ENCODE results near the gene CTCF.

CTCF gene

DNA sequence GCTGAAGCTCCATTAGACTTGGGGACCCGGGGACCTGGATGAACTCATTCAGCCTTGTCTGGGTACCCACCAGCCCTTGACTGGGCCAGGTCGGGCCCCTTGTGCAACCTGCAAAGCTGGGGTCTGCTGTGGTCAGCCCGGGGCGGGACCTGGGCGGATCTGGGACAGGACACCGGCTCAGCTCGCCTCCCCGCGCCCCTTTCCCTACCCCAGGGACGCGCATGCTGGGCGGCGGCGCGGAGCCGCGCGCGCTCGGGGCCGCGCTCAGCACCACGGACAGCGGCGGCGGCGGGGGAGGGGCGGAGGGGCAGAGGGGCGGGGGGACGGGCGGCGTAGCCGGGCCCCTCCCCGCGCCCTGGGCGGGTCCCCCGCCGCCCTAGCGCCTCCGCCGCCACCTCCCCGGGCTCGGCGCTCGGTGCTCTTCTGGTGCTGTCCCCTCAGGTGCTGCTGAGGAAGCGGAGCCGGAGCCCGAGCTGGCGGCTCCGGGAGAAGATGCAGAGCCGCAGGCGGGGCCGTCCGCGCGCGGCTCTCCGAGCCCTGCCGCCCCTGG, 90.3 kb downstream of the CTCF start:
- DNase-seq (ENCODE audit: low spot score): no peak

DNA sequence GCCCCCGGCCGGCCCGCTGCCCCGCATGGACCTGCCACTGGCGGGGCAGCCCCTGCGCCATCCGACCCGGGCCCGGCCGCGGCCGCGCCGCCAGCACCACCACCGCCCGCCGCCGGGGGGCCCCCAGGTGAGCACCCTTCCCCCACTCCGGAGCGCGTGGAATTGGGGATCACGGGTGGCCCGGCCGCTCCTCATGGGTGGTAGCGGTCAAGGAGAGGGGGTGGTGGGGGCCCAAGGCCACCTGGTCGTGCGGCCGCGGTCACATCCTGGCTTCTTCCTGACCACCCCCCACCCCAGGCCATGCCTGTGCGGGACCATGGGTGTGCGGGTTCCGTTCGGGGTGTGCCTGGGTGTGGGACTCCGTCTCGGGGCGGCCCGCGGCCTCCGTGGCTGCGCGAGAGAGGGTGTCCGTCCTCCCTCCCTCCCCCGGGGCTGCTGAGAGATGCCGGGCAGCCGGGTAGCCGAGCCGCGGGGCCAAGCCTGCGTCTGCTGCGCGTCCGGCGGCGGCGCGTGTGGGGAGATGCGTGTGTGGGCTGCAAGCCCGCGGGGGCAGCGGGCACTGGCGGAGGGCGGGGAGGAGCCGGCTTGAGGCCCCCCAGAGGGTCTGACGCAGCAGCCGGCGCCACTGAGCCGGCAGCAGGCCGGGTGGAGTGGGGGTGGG, 90.9 kb downstream of the CTCF start:
- DNase-seq (ENCODE audit: low spot score): no peak

DNA sequence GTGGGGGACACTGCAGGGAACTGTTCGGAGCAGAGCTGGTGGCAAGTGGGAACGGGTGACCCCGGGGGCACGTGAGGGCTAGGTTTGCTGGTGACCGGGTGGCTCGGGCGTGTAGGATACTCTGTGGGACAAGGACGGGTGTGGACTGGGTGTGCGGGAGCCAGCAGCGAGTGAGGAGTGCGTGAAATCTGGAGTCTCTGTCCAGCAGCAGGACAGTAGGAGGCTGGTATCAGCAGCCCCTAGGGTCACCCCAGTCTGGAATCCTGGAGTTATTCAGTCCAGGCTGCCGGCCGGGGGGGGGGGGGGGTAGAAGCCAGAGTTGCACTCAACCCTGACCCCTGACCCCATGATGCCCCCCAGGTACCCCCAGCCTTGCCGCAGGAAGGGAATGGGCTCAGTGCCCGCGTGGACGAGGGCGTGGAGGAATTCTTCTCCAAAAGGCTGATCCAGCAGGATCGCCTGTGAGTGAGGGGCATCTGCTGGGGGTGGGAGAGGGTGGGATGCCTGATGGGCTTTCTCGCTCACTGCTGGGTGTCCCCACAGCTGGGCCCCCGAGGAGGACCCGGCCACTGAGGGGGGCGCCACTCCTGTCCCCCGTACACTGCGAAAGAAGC, 91.6 kb downstream of the CTCF start:
- DNase-seq (ENCODE audit: low spot score): no peak

DNA sequence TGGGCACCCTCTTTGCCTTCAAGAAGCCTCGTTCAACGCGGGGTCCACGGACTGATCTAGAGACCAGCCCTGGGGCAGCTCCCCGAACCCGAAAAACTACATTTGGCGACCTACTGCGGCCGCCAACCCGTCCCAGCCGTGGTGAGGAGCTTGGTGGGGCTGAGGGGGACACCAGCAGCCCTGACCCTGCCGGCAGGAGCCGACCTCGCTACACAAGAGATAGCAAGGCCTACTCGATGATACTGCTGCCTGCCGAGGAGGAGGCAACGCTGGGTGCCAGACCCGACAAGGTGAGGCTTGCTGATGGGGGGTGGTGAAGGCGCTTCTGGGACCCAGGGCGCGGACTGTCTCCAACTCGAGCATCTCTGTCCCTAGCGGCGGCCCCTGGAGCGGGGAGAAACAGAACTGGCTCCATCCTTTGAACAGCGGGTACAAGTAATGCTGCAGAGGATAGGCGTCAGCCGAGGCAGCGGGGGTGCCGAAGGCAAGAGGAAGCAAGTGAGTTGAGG, 92.1 kb downstream of the CTCF start:
- DNase-seq (ENCODE audit: low spot score): no peak

DNA sequence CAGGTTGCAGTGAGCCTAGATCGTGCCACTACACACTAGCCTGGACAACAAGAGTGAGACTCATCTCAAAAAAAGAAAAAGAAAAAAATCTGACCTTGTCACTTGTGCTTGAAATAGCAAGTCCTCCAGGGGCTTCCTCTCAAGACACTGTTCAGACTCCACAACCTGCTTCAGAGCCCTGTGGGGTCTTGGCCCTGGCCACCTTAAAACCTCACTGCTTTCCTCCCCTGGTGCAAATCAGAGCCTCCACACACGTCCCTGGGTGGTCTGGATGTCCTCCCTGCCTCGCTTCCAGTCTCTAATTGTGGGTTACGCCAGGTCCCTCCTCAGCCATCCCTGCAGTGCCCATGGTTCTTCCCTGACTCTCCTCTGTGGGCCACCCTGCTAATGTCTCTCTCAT, 93.0 kb downstream of the CTCF start:
- DNase-seq (ENCODE audit: low spot score): no peak

DNA sequence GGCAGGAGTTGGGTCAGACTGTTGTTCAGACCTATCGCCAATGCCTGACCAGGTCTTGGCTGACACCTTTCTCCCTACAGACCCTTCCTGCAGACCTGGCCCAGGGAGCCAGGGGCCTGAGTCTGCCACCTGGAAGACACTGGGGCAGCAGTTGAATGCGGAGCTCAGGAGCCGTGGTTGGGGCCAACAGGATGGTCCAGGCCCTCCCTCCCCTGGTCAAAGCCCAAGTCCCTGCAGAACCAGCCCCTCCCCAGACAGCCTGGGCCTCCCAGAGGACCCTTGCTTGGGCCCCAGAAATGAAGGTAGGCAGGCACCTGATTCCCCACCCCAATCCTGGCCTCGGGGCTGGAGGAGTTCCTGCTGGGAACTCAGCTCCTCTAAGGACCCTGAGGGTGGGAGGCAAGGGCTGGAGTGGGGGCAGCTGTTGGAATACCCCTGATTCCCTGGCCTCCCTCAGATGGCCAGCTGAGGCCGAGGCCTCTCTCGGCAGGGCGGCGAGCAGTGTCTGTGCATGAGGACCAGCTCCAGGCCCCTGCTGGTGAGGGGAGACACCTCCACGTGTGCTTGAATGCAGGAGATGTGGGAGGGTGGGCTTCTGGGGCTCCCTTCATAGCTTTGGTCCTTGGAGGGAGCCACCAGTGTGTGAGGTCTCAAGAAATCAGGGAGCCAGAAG, 94.2 kb downstream of the CTCF start:
- no peak for DNase-seq (ENCODE audit: low spot score)

DNA sequence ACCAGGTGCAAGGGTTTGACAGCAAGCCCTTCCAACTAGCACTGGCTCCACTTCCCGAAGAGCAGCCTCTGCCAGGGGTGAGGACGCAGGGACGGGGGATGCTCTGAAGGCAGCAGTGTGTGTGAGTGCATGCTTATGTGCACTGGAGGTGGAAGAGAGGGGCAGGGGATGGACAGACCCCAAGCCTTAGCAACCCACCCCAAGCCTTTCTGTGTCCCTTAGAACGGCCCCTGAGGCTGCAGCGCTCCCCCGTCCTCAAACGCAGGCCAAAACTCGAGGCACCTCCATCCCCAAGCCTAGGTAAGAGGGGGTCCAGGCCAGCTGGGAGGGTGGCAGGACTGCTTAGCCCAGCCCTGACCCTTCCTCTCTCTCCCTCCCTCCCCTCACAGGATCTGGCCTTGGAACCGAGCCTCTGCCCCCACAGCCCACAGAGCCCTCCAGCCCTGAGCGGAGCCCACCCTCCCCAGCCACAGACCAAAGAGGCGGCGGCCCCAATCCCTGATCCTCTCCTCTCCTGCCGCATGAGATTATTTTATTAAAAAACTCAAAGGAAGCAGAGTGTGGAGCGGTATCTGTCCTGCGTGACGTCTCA, 94.8 kb downstream of the CTCF start:
- DNase-seq (ENCODE audit: low spot score): no peak

DNA sequence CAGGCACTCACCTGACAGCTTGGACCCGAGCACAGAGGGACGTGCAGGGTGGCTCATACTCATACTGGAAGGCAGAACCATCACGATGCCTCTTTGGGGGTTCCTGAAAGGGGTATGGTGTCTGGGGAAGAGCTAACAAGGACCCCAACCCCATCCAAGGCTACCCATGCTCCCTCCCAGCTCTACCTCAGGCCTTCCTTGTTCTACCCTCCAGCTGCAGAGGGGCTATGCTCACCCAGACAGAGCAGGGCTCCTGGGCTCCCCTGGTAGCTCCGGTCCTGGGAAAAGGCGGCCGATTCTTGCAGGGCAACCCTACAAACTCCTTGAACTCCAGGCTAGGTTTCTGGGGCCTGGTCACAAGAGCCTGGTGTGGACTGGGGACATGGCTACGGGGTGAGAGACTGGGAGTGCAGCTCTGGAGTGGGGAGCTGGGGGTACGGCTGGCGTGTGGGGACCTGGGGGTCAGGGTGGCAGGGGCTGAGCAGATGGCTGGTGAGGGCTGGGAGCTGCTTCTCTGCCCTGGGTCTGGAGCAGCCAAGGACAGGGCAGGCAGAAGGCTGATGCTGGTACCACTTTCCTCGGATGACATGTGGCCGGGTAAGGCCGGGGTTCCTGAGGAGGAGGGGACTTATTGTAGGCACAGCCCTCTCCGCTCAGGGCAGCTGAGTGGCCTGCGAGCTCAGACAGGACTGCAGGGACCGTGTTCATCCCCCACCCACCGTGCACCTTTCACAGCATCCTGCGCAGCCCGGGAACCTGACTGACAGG, 95.6 kb downstream of the CTCF start:
- no peak for DNase-seq (ENCODE audit: low spot score)

DNA sequence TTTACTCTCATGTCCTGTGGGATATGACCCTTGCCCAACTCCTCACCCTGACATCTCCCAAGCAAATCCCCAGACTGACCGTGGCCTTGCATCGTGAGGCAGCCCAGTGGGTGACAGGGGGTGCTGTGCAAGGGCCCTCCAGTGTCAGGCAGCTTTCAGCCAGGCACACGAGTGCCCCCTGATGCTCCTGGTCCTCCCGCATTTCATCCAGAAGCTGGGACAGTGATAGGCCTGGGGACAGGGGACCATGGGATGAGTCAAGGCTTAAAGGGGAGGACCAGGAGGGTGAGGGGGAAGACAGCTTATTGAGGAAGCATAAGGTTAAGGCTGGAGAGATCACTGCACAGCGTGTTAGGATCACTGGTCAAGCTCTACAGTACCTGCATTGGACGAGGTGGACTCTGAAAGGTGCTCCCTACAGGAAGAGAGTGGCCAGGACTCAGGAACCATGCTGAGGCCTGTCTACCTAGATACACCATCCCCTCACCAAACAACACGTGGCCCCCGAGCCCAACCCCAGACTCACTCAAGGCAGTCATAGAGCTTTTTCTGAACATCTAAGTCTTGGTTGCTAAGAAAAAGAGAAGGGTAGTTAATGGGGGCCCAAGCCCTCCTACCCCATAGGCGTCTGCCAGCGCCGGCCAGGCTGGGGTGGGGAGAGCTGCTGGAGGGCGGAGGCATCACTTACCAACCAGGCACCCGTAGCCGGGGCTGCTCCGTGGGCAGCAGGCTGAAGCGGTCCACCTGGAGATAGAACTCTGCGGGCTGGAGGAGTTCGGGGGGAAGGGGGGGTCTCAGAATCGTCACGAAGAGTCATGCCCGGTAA, 96.7 kb downstream of the CTCF start:
- DNase-seq (ENCODE audit: low spot score): no peak

DNA sequence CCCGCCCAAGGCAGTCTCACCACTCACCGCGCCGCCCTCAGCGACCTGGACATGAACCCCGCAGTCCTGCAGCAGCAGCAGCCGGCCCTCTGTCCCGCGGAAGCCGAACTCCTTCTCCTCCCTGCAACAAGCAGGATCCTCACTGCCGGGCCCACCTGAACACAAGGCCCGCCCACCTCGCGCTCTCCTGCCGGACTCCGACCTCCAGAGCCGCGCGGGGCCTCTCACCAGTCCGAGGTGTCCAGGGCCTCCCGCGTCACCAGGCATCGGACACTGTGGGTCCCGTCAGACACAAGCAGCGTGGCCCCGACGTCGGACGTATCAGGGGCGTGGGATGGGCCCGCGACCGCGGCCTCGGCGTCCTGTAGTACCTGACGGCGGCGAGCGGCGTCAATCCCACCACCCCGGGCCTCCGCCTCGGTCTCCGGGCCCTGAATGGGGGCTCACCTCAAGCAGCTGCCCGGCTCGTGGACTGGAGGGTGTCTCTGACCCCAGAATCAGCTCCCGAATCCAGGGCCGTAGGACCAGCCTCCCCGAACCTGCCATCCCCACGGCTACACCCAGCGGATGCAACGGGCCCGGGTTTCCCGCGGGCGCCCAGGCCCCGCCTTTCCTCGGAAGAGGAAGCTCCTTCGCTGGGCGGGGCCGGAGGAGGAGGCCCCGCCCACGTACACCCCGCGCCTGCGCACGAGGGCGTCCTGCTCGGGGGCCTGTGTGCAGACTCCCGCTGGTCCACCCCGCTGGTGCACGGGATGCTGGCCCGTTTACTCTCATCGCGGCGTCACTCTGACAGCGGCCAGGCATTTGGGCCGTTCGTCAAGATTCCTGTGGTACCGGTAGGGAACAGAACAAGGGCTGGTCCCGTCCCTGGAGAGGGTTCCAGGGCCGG, 97.6 kb downstream of the CTCF start, which contains the start of gene ACD:
Gene ACD, minus strand, starts transcription at position 586 of the 889 bp plus-strand sequence. Its CDS starts 40 bp downstream, at position 546.
- peak; percentile 93 for DNase-seq (ENCODE audit: low spot score)

DNA sequence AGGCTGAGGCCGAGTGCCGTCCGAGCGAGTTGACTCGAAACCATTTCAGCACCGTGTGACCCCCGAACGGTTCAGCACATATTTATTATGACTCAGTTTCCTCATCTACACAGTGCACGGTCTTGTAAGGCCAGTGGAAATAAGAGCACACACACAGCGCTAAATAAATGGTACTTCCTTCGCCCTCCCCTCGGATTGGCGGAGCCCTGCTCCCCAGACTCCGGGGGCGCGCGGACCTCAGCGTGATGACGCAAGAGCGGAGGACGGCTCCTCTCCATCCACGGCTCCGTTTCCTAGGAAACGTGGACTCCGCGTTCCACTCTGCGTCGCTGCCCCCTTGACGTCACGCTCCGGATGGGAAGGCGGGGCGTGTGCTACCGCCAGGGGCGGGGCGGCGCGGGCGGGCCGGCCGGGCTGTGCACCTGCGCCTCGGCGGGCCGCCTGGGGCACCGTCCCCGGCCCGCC, 98.3 kb downstream of the CTCF start, which contains the start of gene PARD6A:
Gene PARD6A, plus strand, starts transcription at position 397 of the 465 bp plus-strand sequence. CDS start 79 bp downstream, outside the sequence.
- DNase-seq (ENCODE audit: low spot score): peak; percentile 98

DNA sequence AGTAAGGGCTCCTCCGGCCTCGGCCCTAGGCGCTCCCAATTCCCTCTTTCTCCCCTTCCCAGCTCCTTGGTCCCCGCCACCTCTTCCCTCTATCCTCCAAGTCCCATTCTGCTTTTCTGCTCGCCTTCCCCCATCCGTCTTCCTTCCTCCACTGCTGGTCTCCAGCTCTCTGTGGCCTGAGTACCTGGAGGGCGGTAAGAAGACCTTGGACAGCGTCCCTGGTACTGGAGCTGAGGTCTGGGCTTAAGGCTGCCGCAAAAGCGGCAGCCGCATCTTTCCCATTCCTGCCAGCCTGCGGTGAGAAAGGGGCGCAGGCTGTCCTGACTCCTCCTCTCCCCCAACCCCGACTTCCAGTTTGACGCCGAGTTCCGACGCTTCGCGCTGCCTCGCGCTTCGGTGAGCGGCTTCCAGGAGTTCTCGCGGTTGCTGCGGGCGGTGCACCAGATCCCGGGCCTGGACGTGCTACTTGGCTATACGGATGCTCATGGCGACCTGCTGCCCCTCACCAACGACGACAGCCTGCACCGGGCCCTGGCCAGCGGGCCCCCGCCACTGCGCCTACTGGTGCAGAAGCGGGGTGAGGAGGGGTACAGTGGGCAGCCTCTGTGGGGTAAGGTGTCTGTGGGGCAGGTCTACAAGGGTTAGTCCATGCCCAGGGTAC, 98.9 kb downstream of the CTCF start:
- no peak for DNase-seq (ENCODE audit: low spot score)

DNA sequence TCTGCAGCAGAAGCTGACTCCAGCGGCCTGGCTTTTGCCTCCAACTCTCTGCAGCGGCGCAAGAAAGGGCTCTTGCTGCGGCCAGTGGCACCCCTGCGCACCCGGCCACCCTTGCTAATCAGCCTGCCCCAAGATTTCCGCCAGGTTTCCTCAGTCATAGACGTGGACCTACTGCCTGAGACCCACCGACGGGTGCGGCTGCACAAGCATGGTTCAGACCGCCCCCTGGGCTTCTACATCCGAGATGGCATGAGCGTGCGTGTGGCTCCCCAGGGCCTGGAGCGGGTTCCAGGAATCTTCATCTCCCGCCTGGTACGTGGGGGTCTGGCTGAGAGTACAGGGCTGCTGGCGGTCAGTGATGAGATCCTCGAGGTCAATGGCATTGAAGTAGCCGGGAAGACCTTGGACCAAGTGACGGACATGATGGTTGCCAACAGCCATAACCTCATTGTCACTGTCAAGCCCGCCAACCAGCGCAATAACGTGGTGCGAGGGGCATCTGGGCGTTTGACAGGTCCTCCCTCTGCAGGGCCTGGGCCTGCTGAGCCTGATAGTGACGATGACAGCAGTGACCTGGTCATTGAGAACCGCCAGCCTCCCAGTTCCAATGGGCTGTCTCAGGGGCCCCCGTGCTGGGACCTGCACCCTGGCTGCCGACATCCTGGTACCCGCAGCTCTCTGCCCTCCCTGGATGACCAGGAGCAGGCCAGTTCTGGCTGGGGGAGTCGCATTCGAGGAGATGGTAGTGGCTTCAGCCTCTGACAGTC, 99.7 kb downstream of the CTCF start:
- DNase-seq (ENCODE audit: low spot score): no peak

DNA sequence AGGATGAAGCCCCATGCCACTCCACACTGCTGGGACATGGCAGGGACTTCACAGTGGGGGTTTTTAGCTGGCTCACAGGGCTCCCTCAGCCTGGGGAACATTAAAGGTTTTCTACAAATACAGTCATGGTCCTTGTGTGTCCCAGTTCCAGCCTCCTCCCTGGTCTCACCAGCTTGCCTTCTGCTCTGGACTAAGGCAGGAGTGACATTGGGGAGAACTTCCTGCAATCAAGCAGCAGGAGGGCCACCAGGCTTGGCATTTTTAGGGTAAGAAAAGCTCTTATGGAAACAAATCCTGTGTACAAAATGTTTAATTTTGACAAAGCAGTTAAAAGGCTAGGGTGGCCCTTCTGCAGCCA, 100.3 kb downstream of the CTCF start:
- DNase-seq (ENCODE audit: low spot score): no peak

DNA sequence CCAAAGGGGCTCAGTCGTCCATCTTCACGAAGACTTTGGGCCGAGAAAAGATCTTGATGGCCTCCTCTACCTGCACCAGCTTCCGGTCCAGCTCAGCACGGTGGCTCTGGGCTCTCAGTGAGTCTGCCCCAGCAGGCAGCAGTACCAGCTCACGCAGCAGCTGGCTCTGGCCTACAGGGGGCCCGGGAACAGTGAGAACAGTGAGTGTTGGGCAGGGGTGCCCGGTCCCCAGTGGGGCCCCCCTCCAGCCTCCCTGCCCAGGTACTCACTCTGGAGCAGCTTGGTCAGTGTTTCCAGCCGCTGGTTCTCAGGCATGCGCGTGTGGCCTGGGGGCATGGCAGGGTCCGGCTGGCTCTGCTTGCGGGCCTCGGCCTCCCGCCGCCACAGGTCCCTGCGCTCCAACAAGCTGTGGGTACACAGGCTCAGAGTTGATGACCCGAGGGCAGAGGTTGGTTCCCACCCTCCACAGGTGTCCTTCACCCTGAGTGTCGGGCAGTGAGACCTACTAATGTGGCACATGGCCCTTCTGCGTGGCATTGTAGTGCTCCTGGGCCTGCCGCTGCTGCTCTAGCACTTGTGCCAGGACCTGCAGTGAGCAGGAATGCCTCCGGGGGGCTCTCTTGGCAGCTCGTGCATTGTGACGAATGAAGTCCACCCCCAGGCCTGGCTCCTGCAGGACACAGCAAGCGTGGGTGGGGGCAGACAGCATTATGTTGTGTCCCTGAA, 101.0 kb downstream of the CTCF start:
- no peak for DNase-seq (ENCODE audit: low spot score)

DNA sequence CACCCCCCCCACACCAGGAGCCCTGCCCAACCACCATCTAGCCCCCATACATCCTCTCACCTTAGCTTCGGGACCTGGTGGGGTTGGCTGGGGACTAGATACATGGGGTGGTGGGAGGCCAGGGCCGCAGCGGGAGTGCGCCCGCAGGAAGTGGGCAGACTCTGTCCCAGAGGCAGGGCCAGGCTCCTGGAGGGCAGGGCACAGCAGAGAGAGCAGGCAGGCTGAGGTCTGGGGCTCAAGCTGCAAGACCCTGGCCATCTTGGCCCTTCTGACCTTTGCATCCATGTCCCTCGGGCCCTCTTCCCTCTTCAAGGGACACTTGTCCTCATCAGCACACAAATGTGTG, 101.5 kb downstream of the CTCF start:
- DNase-seq (ENCODE audit: low spot score): no peak

DNA sequence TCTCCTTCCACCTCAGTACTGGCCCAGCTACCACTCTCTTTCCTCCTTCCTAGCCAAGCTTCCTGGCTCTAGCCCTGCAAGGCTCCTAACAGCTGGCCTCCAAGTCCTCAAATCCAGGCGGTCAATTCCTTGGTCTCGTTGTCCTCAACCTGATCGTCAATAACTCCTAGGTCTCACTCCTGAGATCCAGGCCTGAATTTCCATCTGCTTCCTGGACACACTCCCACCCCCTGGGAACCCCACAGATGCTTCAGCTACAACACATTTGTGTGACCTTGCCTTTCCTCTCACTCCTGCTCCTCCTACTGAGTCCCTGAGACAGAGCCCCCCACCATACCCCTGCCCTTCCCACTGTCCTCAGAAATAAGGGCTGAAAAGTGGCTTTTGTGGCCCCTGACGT, 101.9 kb downstream of the CTCF start:
- DNase-seq (ENCODE audit: low spot score): no peak

DNA sequence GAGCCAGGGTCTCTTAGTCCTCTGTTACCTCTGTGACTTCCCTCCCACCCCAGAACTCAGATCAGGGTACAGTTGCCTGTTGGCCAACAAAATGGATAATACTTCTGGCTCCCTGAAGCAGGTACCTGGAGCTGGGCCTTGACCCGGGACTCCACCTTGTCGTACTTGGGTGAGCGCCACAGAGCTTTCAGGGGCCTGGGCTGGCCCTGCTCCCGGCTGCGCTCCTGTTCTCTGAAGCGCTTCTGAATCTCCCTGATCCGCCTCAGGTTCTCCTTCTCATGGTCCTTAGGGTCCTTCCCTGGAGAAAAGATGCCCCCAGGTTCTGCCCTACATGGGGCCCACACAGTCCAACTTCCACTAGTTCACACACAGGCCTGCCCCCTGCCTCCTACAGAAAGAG, 102.5 kb downstream of the CTCF start:
- DNase-seq (ENCODE audit: low spot score): no peak

Data from putamen (tissue), 1 donor.